ENCODE results near the gene PPP6R2.

GRCh38 chr22:50400406-50400805, 57.3 kb downstream of the PPP6R2 start:
- no peak for TF ChIP-seq CTCF (IDR thresholded peaks at IDR 0.05 in 8 of 11, conservative IDR thresholded peaks at IDR 0.05 in 3 of 11)
- no peak for TF ChIP-seq POLR2A (IDR thresholded peaks at IDR 0.05)

All from spleen (tissue), 7 donors.